H1 (cell line): Measurements from ENCODE around the gene TTLL5. TPM values are rescaled to one million over a fixed set of nuclear protein-coding genes. Genes with fewer than 3 reads are reported as not detected.

Source experiments
- CTCF ChIA-PET: fragments of 300-600 bp; sonication (Branson Sonifier 250); formaldehyde crosslinking; loops from one replicate; lab custom pipeline; 2021; ENCODE audit not compliant: partially characterized antibody; lab: Charles Lee
- POLR2A ChIA-PET: fragments of 300-600 bp; sonication (Branson Sonifier 250); formaldehyde crosslinking; loops from one replicate; lab custom pipeline; 2021; ENCODE audit warnings: inconsistent platforms; ENCODE audit not compliant: partially characterized antibody; lab: Charles Lee
- DNase-seq, 2 experiments: peaks; one replicate each; pipeline versions ENCODE4 v3.0.0 to v3.0.0-alpha.2; 2010 to 2022; ENCODE audit warnings: low spot score in 2 of 2, low read depth in 1 of 2, mixed read lengths in 1 of 2
- FAIRE-seq: peaks from 2 replicates; lab custom pipeline; 2011; peaks lifted over from hg19 to GRCh38; lab: Jason Lieb, UNC
- H2AFZ ChIP-seq: 2 replicates; pipeline ENCODE4 v1.8.1; 2012; ENCODE audit warnings: low read length, inconsistent platforms
- H2AK5ac ChIP-seq: 2 replicates; pipeline ENCODE4 v1.6.1; 2013; ENCODE audit warnings: low read depth, low read length
- H2BK120ac ChIP-seq: replicated peaks from 2 replicates; pipeline ENCODE3; 2013; ENCODE audit warnings: low read depth, low read length, inconsistent platforms
- H2BK12ac ChIP-seq: 2 replicates; pipeline ENCODE4 v1.6.1; 2013; ENCODE audit warnings: low read depth, low read length
- H2BK15ac ChIP-seq: 2 replicates; pipeline ENCODE4 v1.6.1; 2013; ENCODE audit warnings: low read length
- H2BK20ac ChIP-seq: 2 replicates; pipeline ENCODE4 v1.6.1; 2013; ENCODE audit warnings: low read length
- H2BK5ac ChIP-seq: 2 replicates; pipeline ENCODE4 v1.6.1; 2013; ENCODE audit warnings: low read depth, low read length
- H3K14ac ChIP-seq: 2 replicates; pipeline ENCODE4 v1.6.1; 2013; ENCODE audit warnings: inconsistent platforms; ENCODE audit not compliant: insufficient read length
- H3K18ac ChIP-seq: 2 replicates; pipeline ENCODE4 v1.6.1; 2013; ENCODE audit warnings: low read length; ENCODE audit errors: extremely low read depth
- H3K23ac ChIP-seq: 2 replicates; pipeline ENCODE4 v1.6.1; 2013; ENCODE audit warnings: inconsistent platforms; ENCODE audit not compliant: insufficient read length
- H3K23me2 ChIP-seq: 2 replicates; pipeline ENCODE4 v1.6.1; 2013; ENCODE audit warnings: low read depth, low read length
- H3K27ac ChIP-seq: 2 replicates; pipeline ENCODE4 v1.6.1; 2011; ENCODE audit warnings: low read depth, low read length, inconsistent platforms
- H3K27me3 ChIP-seq, 4 experiments: replicated peaks in 1 of 4; 1 replicate in 1 of 4; 2 replicates in 3 of 4; pipeline versions ENCODE4 v1.6.1 to v1.8.1; 2011 to 2013; ENCODE audit warnings: low read length in 3 of 4, mild to moderate bottlenecking in 3 of 4, inconsistent platforms in 2 of 4, mixed read lengths in 2 of 4, moderate library complexity in 1 of 4; ENCODE audit not compliant: control insufficient read depth in 3 of 4, insufficient read depth in 3 of 4; ENCODE audit errors: extremely low read depth in 1 of 4
- H3K36me3 ChIP-seq, 4 experiments: 2 replicates each; pipeline versions ENCODE4 v1.6.1 to v1.8.1; 2011 to 2013; ENCODE audit warnings: mild to moderate bottlenecking in 4 of 4, low read length in 3 of 4, moderate library complexity in 2 of 4, control low read depth in 1 of 4, inconsistent platforms in 1 of 4; ENCODE audit not compliant: insufficient read depth in 4 of 4, control insufficient read depth in 2 of 4
- H3K4ac ChIP-seq: replicated peaks from 2 replicates; pipeline ENCODE3; 2013; ENCODE audit warnings: low read length, low read depth, mixed read lengths, inconsistent platforms; ENCODE audit not compliant: insufficient read length
- H3K4me1 ChIP-seq, 4 experiments: replicated peaks in 1 of 4; 1 replicate in 1 of 4; 2 replicates in 3 of 4; pipeline versions ENCODE4 v1.6.1 to v1.8.1; 2011 to 2013; ENCODE audit warnings: low read length in 3 of 4, inconsistent platforms in 2 of 4, mixed read lengths in 1 of 4; ENCODE audit not compliant: insufficient read depth in 4 of 4, control insufficient read depth in 3 of 4
- H3K4me2 ChIP-seq, 2 experiments: 2 replicates each; pipeline versions ENCODE4 v1.6.1 to v1.8.1; 2011 to 2013; ENCODE audit warnings: low read depth in 2 of 2, low read length in 2 of 2, control low read depth in 1 of 2, inconsistent platforms in 1 of 2, mild to moderate bottlenecking in 1 of 2; ENCODE audit not compliant: insufficient read depth in 1 of 2
- H3K4me3 ChIP-seq, 4 experiments: fragments of 200-600, 300-600 bp in 1 of 4; sonication (generic), shearing (Covaris generic), sonication (Bioruptor Twin) in 1 of 4; 2 replicates each; pipeline versions ENCODE4 v1.5.1 to v1.8.1; 2011 to 2016; ENCODE audit warnings: low read length in 4 of 4, low read depth in 3 of 4, control low read depth in 2 of 4, inconsistent platforms in 2 of 4, mild to moderate bottlenecking in 2 of 4, mixed read lengths in 1 of 4, moderate library complexity in 1 of 4; ENCODE audit not compliant: insufficient read depth in 2 of 4; ENCODE audit errors: extremely low read depth in 1 of 4
- H3K56ac ChIP-seq: replicated peaks from 2 replicates; pipeline ENCODE3; 2013; ENCODE audit warnings: low read depth, mild to moderate bottlenecking, mixed read lengths, low read length, inconsistent platforms; ENCODE audit not compliant: insufficient read length
- H3K79me1 ChIP-seq: 2 replicates; pipeline ENCODE4 v1.6.1; 2013; ENCODE audit warnings: low read depth, low read length, control low read depth
- H3K79me2 ChIP-seq, 2 experiments: 2 replicates each; pipeline versions ENCODE4 v1.6.1 to v1.8.1; 2012 to 2013; ENCODE audit warnings: low read length in 2 of 2, mild to moderate bottlenecking in 2 of 2, inconsistent platforms in 1 of 2; ENCODE audit not compliant: insufficient read depth in 2 of 2, control insufficient read depth in 1 of 2
- H3K9ac ChIP-seq, 4 experiments: replicated peaks in 1 of 4; 1 replicate in 1 of 4; 2 replicates in 3 of 4; pipeline versions ENCODE4 v1.6.1 to v1.8.1; 2011 to 2013; ENCODE audit warnings: low read depth in 3 of 4, low read length in 3 of 4, control low read depth in 2 of 4, mild to moderate bottlenecking in 2 of 4, moderate library complexity in 2 of 4, inconsistent platforms in 1 of 4; ENCODE audit errors: extremely low read depth in 1 of 4
- H3K9me3 ChIP-seq, 2 experiments: 2 replicates each; pipeline versions ENCODE4 v1.6.1 to v1.8.1; 2012 to 2013; ENCODE audit warnings: mild to moderate bottlenecking in 2 of 2, moderate library complexity in 2 of 2, control low read depth in 1 of 2, inconsistent platforms in 1 of 2, low read depth in 1 of 2, low read length in 1 of 2, mixed read lengths in 1 of 2; ENCODE audit not compliant: insufficient read depth in 2 of 2
- H4K20me1 ChIP-seq, 2 experiments: replicated peaks in 1 of 2; 2 replicates each; pipeline versions ENCODE3 to v1.8.1; 2011 to 2013; ENCODE audit warnings: inconsistent platforms in 2 of 2, low read length in 2 of 2, mild to moderate bottlenecking in 1 of 2; ENCODE audit not compliant: insufficient read depth in 2 of 2, control insufficient read depth in 1 of 2
- H4K5ac ChIP-seq: 2 replicates; pipeline ENCODE4 v1.6.1; 2013; ENCODE audit warnings: low read length, low read depth, mixed read lengths, inconsistent platforms; ENCODE audit not compliant: insufficient read length
- H4K8ac ChIP-seq: 2 replicates; pipeline ENCODE4 v1.8.0; 2013; ENCODE audit warnings: mild to moderate bottlenecking, moderate library complexity, low read length, inconsistent platforms; ENCODE audit not compliant: insufficient read depth; ENCODE audit errors: extremely low read depth
- H4K91ac ChIP-seq: replicated peaks from 2 replicates; pipeline ENCODE3; 2013; ENCODE audit warnings: low read length, mixed read lengths, inconsistent platforms; ENCODE audit not compliant: insufficient read length
- HDAC6 ChIP-seq: IDR thresholded peaks from one replicate; pipeline ENCODE4 v1.7.1; 2012; ENCODE audit warnings: low read depth, mild to moderate bottlenecking, inconsistent platforms, low read length, moderate library complexity
- WGBS, 2 experiments: shearing (Covaris generic) in 1 of 2; methylation state at CpG; one replicate each; pipeline versions ENCODE4 v1.1.6 to v1.1.7; 2013 to 2015; ENCODE audit warnings: low lambda C conversion rate in 2 of 2, mixed read lengths in 2 of 2, inconsistent platforms in 1 of 2, low coverage in 1 of 2, missing lambda C conversion rate in 1 of 2; ENCODE audit not compliant: insufficient replicate concordance in 2 of 2, insufficient coverage in 1 of 2, insufficient read length in 1 of 2; ENCODE audit errors: extremely low coverage in 1 of 2, missing lambda C conversion rate in 1 of 2; 5-methylcytosine and 5-hydroxymethylcytosine counted together
- polyA plus RNA-seq, 7 experiments: library from polyadenylated mRNA; depleted of rRNA in 3 of 7; stranded (reverse) in 5 of 7; unstranded in 2 of 7; fragments of >200 nt in 5 of 7; fragments of 200-250 nt in 2 of 7; gene quantifications; 1 replicate in 5 of 7; 2 replicates in 1 of 7; 4 replicates in 1 of 7; pipeline versions ENCODE4 v1.2.1 to v1.2.3, GENCODE V29; 2011 to 2013; ENCODE audit warnings: missing spikeins in 2 of 7, mixed read lengths in 2 of 7
- total RNA-seq: library from RNA; stranded (reverse); fragmentation: NEBNext Ultra II Directional; extraction: Animal tissue kit (Norgen Biotek cat#: 25700); gene quantifications from 2 replicates; pipeline ENCODE4 v1.2.1, GENCODE V29; 2021

Gene TTLL5
- total and polyA plus RNA-seq, 2 of the 8 experiments (the other 6 are each of a cell fraction or from before 2014, with no cell fraction given) = 16.1 to 45.9 TPM

DNA sequence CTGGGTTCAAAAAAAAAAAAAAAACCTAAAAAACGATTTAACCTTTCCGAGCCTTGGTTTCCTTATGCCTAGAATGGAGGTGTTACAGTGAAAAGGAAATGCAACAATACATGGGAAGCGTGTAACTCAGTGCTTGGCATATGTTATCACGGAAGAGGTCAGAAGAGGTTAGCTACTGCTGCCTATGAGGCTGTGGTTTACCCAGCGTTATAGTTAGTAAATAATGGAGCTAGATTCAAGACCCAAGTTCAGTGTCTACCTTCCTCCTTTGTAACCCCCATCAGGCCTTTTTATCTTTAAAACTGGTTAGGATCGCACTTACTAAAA lies 325.4 kb downstream of the TTLL5 start:
- no peak overlapping the region for H3K56ac ChIP-seq
- H2BK5ac ChIP-seq = no peak overlapping the region
- TF ChIP-seq HDAC6 = no peak
- no peaks in the 10 kb centered on the region for H3K79me1 ChIP-seq
- H3K14ac ChIP-seq = no peak overlapping the region
- H2AFZ ChIP-seq = 0 out of 2 replicates have a peak overlapping the region, but pooled peaks have one; percentile 72
- CTCF ChIA-PET = interaction anchor here (1.0 to 20.1 kb wide), 5 partner anchors 81 to 1260 kb away, joined by 3 to 261 read pairs (median 4); no protein-coding TSS in a partner anchor
- H4K20me1 ChIP-seq = no peaks in the 10 kb centered on the region
- H3K9ac ChIP-seq = peak overlapping the region in 3 of 4 experiments; percentile 41 to 60 (median 58)
- H3K4me3 ChIP-seq = peak overlapping the region; percentile 89 to 94 (median 90)
- H4K91ac ChIP-seq = no peak overlapping the region
- peak overlapping the region; percentile 93 for H3K4me2 ChIP-seq
- no peak overlapping the region for H2BK12ac ChIP-seq
- H4K5ac ChIP-seq = no peak overlapping the region
- H2BK120ac ChIP-seq = no peak overlapping the region
- H3K36me3 ChIP-seq = peaks cover 0 to 5% (median 2%) of the 10 kb centered on the region in 4 experiments; a peak in 3 of 8 replicates
- no peak overlapping the region for H3K4ac ChIP-seq
- peaks cover 0 to 18% (median 10%) of the 10 kb centered on the region in 4 experiments; a peak in 4 of 7 replicates for H3K27me3 ChIP-seq
- H2AK5ac ChIP-seq = no peak overlapping the region
- no peaks in the 10 kb centered on the region for H3K9me3 ChIP-seq
- peaks cover 9% of the 10 kb centered on the region for H3K23me2 ChIP-seq
- 47% methylated on average over 6 of the region's 6 CpGs; no CpG with 5 or more reads in 1 of the 2 experiments for WGBS, 2 experiments
- no peak overlapping the region for H4K8ac ChIP-seq
- no peak overlapping the region for H2BK15ac ChIP-seq
- H3K4me1 ChIP-seq = peaks cover 0 to 6% (median under 1%) of the 10 kb centered on the region in 4 experiments; a peak in 5 of 7 replicates
- H2BK20ac ChIP-seq = no peak overlapping the region
- DNase-seq (no peak), FAIRE-seq (no peak)
- POLR2A ChIA-PET = no interaction called here
- H3K27ac ChIP-seq = no peak overlapping the region
- no peak overlapping the region for H3K18ac ChIP-seq
- H3K79me2 ChIP-seq = no peaks in the 10 kb centered on the region
- no peak overlapping the region for H3K23ac ChIP-seq
